COLO668 (cell line): Measurements from ENCODE around the gene ALDOB.

Source experiments
- DNase-seq: peaks from one replicate; lab custom pipeline; 2025; ENCODE audit not compliant: unreplicated experiment; lab: John Stamatoyannopoulos, UW

Gene ALDOB

DNA sequence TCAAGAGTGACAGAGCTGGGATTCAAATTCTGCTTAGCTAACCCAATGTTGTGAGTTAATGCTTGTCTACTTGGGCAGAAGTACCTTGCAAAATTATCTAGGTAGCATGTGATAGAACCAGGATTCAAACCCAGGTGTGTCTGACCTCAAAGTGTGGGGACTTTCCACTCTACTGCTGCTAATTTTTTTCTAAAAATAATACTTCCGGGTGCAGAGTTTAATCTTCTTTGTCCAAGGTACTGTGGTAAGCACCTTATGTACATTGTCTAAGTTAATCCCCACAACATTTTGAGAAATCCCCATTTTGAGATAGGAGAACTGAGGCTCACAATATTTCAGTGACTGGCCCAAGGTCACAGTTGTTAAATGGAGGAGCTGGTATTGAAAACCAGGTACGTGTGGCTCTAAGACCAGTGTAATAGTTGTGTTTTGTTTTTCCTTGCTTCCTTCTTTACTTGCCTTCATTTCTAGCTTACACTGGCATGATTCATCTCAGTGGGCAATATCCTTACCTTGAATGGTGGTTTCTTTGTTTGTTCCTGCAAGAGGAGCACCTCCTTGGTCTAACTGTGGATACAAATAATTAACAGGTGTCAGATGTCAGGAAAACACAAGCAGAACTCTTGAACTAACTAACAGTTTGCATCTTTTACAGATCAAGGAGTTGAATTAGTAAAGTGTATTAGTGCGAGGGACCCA lies 7.5 kb downstream of the ALDOB start:
- DNase-seq = no peak

DNA sequence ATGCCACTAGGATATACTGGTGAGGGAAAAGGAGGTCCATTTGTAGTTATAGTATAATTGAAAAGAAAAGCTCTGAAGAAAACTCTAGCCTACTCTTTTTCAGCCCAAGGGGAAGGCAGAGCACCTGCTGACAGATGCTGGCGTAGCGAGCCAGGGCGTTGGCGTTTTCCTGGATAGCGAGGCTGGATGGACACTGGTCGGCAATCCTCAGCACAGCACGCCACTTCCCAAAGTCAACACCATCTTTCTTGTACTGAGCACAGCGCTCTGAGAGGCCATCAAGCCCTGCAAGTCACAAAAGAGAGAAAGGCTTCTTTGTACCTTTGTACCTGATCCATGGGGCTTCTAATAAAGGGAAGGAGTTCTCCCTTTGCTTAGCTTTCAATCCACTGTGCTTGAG lies 8.2 kb downstream of the ALDOB start:
- DNase-seq = no peak

DNA sequence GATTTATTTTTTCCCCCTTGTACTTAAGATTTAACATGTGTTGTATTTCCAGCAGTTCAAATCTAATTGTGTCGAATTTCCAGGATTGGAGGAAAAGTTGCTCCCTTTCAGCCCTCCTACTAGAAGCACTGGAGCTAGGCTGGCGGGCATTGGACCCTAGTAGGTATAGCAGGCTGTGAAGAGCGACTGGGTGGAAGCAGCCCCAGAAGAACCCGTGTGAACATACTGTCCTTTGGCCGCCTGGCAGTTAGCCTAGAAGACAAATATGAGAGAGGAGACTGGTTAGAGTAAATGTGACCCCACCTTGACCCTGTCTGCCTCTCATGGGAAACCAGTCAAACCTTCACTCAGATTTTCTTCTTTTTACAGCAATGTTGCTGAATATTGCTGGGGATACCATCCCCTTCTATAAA lies 13.9 kb downstream of the ALDOB start:
- DNase-seq = no peak

DNA sequence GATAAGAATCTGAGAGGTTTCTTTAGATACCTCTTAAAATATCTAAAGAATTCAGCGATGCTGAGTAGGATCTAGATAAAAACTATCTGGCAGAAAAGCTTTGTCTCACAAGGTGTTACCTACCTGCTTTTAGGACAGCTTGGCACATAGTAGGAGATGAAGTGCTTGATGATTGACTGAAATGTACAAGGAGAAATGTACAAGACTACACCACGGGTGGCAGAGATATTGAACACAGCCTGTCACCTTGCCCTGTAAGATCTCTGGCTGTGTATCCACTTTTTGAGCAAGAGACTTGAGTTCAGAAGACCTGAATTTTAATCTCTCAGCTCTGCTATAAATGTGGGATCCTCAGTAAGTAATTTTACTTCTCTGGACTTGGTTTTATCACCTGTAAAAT lies 15.7 kb downstream of the ALDOB start:
- DNase-seq = no peak

DNA sequence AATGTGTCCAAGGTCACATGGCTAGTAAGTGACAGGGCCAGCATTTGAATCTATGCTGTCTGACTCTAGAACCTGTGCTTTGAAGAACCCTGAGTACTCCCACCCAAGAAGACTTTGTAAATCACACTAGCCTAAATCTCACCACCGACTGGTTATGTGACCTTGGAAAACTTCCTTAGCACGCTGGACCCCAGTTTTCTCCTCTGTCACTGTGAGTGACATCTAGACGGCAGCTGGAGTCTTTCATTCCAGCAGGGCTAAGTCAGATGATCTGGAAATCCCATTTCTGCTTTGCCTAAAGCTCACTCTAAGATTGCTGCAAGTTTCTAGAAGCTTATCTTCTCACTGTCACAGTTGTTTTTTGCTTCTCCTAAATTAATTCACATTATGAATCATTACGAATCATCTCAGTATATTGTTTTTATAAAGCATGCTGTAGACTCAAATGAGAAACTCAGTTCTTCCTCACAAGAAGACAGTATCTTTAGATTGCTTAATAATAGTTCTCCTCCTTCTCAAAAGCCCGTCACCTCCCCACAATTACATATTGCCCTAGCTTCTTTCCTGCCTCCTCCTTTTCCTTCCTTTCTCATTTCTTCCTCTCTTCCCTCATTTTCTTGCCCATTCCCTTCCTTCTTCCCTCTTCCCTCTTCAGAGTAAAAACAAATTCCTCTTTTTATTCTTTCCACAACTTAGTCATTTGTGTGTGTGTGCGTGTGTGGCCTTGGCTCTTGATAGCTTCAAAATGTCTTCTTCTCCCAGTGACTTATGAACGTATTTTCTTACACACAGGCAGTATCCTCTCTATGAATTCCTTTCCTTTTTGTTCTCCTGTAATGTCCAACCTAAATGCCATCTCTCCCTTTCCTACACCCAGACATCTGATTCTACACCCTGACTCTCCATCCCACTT lies 16.8 kb downstream of the ALDOB start:
- DNase-seq = no peak

- no peak for DNase-seq
Observed at GRCh38 chr9:101417977-101418376, 17.6 kb downstream of the ALDOB start.

DNA sequence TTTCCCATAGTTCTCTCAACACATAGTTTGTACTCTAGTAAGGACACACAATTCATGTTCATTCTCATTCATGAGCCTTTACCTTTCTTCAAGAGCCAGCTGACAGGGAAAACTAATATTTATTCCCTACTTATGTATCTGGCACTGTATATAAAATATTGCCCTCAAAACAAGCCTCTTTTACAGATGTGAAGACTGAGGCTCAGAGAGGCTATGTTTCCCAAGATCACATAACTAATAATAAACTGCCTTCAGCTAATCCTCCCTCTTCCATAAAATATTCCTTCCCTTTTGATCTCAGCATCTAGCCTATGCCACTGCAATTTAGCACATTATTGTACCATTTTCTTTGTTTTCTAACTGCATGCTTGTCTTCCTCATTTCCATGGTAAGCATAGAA lies 18.2 kb downstream of the ALDOB start:
- no peak for DNase-seq

DNA sequence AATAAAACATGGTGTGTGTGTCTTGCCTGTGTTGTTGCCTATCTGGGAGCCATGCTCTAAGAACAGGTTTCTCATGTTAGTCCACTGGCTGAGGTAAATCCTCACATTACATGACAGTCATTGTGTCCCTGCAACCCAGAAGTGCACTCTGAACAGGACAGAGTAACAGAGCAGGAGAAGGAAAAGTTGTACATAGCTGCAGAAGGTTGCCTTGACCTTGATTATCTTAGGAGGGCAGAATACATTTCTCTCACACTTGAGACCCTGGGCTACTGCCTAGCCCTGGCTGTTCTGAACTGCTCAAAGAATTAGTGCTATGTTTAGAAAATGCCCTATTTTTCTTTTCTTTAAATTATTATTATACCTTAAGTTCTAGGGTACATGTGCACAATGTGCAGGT lies 20.0 kb downstream of the ALDOB start:
- no peak for DNase-seq

GRCh38 chr9:101414839-101415238 lies 20.7 kb downstream of the ALDOB start:
- no peak for DNase-seq

DNA sequence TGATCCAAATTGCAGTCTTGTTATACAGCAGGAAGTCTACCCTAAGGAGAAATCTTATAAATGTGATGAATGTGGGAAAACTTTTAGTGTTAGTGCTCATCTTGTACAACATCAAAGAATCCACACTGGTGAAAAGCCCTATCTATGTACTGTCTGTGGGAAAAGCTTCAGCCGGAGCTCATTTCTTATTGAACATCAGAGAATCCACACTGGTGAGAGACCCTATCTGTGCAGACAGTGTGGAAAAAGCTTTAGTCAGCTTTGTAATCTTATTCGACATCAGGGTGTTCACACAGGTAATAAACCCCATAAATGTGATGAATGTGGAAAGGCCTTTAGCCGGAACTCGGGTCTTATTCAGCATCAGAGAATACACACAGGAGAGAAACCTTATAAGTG lies 26.5 kb downstream of the ALDOB start:
- no peak for DNase-seq

DNA sequence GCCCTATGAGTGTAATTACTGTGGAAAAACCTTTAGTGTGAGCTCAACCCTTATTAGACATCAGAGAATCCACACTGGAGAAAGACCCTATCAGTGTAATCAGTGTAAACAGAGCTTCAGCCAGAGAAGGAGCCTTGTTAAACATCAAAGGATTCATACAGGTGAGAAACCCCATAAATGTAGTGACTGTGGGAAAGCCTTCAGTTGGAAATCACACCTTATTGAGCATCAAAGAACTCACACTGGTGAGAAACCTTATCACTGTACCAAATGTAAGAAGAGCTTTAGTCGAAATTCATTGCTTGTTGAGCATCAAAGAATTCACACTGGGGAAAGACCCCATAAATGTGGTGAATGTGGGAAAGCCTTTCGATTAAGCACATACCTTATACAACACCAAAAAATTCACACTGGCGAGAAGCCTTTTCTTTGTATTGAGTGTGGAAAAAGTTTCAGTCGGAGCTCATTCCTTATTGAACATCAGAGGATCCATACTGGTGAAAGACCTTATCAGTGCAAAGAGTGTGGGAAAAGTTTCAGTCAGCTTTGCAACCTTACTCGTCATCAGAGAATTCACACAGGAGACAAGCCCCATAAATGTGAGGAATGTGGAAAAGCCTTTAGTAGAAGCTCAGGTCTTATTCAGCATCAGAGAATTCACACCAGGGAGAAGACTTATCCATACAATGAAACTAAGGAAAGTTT lies 27.0 kb downstream of the ALDOB start:
- DNase-seq = no peak

- no peak for DNase-seq
Observed at GRCh38 chr9:101403516-101404285, 31.9 kb downstream of the ALDOB start.

GRCh38 chr9:101400120-101400519 lies 35.5 kb downstream of the ALDOB start:
- DNase-seq = no peak

GRCh38 chr9:101399643-101399970 lies 36.0 kb downstream of the ALDOB start:
- DNase-seq = no peak

DNA sequence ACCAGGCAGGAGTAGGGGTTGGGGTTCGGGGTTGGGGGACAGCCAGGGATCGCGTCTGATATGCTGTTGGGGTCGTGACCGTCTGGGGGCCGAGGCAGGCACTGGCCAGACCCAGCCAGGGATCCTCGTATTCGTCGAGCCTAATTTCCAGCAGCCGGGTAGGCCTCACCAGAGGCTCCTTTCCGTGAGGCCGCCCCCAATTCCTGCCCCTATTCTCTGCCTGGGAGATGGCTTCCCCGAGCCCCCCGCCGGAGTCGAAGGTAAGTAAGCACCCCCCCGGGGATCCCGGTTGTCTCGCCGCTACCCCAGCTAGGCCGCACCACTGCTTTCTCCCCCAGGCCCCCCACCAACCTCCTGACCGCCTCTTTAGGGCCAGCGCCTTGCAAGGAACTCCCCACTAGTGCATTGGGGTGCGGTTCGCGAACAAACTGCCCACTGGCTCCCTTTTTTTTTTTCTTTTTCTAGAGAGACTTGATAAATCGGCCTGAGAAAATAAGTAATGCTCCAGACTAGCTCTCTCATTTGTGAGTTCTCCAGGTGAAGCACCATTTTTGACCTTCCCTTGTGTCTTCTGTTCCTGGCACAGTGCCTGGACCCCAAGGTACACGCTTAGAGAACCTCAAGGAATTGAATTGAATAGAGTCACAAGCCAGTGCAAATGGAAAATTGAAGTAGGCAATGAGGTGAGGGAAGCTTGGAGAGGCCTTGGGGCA lies 36.5 kb downstream of the ALDOB start:
- DNase-seq = no peak

DNA sequence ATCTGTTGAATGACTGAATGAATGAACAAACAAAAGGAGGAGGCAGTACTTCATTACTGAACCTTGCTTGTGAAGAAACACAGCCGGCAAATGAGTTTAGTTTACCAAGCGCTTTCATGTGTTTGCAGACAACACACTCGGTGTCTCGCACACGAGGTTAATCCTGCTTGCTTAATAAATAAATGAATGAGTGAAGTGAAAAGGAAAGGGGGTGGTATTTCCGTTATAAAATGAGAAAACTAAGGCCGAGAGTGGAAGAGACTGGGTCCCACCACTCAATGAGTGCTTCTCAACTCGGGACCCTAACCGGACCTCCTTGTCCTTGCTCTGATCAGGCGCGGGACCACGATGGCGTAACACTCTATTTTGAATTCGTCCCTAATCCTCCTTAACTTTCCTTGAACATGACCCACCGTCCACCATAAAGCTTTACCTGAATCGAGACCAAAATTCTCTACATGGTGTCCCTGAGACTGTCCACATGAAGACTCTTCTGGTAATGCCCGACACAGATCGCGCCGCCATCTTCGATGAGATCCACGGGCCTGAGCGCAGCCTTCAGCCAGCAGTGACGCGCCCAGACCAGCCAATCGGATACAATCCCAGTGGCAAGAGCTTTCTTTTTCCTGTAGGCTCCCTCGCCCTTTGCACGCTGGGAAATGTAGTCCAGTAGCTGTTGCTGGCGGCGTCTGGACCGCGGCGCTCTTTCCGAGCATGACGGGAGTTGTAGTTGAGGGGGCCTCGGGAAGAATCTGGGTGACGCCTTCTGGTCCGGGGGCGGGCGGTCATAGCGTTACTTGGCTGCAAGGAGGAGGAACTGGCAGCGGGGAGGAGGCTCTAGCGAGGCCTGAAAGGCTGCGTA lies 37.3 kb downstream of the ALDOB start, which contains the start of the genes MRPL50 and ZNF189:
Gene MRPL50 (minus strand): TSS at position 551 of the 862 bp plus-strand sequence. CDS start 26 bp downstream, at position 525.
Gene ZNF189 (plus strand): TSS at position 784 of the 862 bp plus-strand sequence. CDS start 306 bp downstream, outside the sequence.
- peak; percentile 96 for DNase-seq

DNA sequence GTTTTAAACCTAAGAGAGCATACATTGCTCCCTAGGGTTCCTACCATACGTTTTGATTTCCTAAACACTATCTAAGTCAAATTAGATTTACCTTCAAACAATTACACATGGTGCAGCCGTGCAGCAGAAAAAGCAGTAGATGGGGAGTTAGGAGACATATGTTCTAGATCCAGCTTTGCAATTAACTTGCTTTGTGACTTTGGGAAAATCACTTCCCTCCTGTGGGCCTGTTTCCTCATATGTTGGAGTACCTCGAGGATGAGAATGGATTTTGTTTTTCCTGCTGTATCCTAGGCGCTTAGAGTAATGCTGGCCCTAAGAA lies 37.9 kb downstream of the ALDOB start:
- no peak for DNase-seq

DNA sequence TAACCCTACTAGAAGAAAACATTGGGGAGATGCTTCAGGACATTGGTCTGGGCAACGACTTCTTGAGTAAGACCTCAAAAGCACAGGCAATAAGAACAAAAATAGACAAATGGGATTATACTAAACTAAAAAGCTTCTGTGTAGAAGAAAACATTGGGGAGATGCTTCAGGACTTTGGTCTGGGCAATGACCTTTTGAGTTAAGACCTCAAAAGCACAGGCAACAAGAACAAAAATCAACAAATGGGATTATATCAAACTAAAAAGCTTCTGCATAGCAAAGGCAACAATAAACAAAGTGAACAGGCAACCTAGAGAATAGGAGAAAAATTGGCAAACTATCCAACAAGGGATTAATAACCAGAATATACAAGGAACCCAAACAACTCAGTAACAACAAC lies 40.9 kb downstream of the ALDOB start:
- no peak for DNase-seq

GRCh38 chr9:101393135-101393534 lies 42.4 kb downstream of the ALDOB start:
- DNase-seq = no peak
